ENCODE results near the gene AHDC1.
"Not testable (repeated sequence)": the region's sequence is repeated elsewhere in the genome, so short reads cannot be mapped to it uniquely, and the experiment has no call there.

AHDC1 gene

DNA sequence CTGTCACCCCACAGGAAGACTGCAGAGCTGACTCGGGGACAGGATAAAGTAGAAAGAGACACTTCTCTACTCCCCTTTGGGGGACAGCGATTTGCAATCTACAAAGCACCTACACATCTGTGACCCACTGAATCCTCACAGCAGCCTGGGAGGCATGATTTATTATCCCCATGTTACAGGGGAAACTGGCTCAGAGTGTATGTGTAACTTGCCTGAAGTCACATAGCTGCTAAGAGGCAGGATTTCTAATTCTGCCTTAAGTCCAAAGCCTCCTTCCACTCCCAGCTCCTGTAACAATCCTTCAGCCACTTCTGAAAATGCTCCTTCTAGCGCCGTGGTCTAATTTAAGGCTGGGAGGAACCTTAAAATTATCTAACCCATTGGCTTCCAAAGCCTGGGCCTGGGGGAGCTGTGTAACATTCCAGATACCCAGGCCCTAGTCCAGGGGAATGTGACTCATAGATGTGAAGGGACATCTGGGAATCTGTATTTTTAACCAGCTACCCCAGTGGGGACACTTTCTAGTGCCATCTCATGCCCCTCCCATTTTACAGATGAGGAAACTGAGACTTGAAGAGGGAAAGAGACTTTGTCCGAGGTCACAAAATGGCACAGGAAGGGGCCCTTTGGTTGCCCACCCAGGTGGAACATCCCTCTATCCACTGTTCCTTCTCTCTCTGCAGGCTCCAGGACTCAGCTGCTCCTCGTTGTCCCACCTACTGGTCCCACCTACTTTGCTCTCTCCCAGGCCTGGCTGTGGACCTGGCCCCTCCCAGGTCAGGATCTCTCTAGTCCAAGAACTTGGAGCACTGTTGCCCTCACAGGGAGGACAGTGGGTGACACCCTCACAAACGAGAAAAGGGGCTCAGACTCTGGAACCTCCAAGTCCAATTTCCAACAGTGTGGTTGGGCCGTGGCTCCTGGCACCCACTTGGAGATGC, 48.9 kb downstream of the AHDC1 start:
- H3K4me1 ChIP-seq (ENCODE audit: control insufficient read depth, insufficient read depth, low read length), result no peaks in the 10 kb centered on the region
- CTCF ChIA-PET, result interaction anchor here (0.6 to 6.6 kb wide), 6 partner anchors 14 to 258 kb away, joined by 3 to 111 read pairs (median 24); partner anchors contain the start of gene AHDC1
- POLR2A ChIA-PET, result interaction anchor here (1.1 kb wide), 1 partner anchor 29 kb away, joined by 3 read pairs; no protein-coding TSS in a partner anchor
- no peak overlapping the region for H3K4me3 ChIP-seq (ENCODE audit: low read depth, low read length)
- TF ChIP-seq GLIS2 (tag by site-specific recombination; IDR thresholded peaks at IDR 0.05), result no peak
- peak; percentile 66 for TF ChIP-seq ZBTB20 (tag by site-specific recombination; IDR thresholded peaks at IDR 0.05)
- no peaks in the 10 kb centered on the region for H3K9me3 ChIP-seq (ENCODE audit: control insufficient read depth, insufficient read depth, low read depth, low read length)
- H3K36me3 ChIP-seq (ENCODE audit: control insufficient read depth in 2 of 2, insufficient read depth in 1 of 2, low read length in 2 of 2), result peaks cover 0 to 41% of the 10 kb centered on the region in 2 experiments; a peak in 2 of 3 replicates
- no peak overlapping the region for H3K27ac ChIP-seq (ENCODE audit: extremely low read depth, low read depth, low read length)

DNA sequence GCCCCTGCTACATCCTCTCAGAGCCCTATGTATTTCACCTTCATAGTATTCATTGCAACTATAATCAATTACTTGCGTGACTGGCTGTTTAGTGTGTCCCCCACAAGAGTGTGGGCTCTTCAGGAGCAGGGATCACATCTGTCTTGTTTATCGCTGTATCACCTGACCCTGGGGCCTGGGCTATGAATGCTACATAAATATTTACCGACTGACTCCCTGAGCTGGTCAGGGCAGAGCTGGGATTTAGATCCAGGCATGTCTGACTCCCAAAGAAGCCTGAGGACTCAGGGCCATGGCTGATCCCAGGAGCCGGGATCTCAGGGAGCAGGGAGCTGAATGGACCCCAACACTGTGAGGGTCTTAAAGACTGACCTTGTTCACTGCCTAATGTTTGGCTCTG, 49.7 kb downstream of the AHDC1 start:
- Histone ChIP-seq H3K27ac (ENCODE audit: extremely low read depth, low read depth, low read length) (no peak overlapping the region), H3K4me3 (ENCODE audit: low read depth, low read length) (no peak overlapping the region), H3K9me3 (ENCODE audit: control insufficient read depth, insufficient read depth, low read depth, low read length) (no peaks in the 10 kb centered on the region), H3K36me3 (ENCODE audit: control insufficient read depth in 2 of 2, insufficient read depth in 1 of 2, low read length in 2 of 2) (peaks cover 0 to 49% of the 10 kb centered on the region in 2 experiments; a peak in 2 of 3 replicates), H3K4me1 (ENCODE audit: control insufficient read depth, insufficient read depth, low read length) (no peaks in the 10 kb centered on the region)
- CTCF ChIA-PET, result interaction anchor here (1.5 to 6.6 kb wide), 4 partner anchors 11 to 54 kb away, joined by 6 to 111 read pairs (median 68); partner anchors contain the start of gene AHDC1
- TF ChIP-seq ZNF133 (tag by site-specific recombination; IDR thresholded peaks at IDR 0.05), result no peak
- TF ChIP-seq PATZ1 (tag by site-specific recombination; IDR thresholded peaks at IDR 0.05), result no peak
- no peak for TF ChIP-seq ZNF596 (tag by site-specific recombination; IDR thresholded peaks at IDR 0.05)
- no peak for TF ChIP-seq SP2 (tag by site-specific recombination; IDR thresholded peaks at IDR 0.05)
- TF ChIP-seq ZNF114 (tag by site-specific recombination; IDR thresholded peaks at IDR 0.05), result no peak
- TF ChIP-seq ZSCAN30 (tag by site-specific recombination; IDR thresholded peaks at IDR 0.05), result no peak
- no peak for TF ChIP-seq ZNF155 (tag by site-specific recombination; IDR thresholded peaks at IDR 0.05)
- no peak for TF ChIP-seq ZSCAN23 (tag by site-specific recombination; IDR thresholded peaks at IDR 0.05)
- POLR2A ChIA-PET, result interaction anchor here (1.1 kb wide), 1 partner anchor 30 kb away, joined by 3 read pairs; no protein-coding TSS in a partner anchor

DNA sequence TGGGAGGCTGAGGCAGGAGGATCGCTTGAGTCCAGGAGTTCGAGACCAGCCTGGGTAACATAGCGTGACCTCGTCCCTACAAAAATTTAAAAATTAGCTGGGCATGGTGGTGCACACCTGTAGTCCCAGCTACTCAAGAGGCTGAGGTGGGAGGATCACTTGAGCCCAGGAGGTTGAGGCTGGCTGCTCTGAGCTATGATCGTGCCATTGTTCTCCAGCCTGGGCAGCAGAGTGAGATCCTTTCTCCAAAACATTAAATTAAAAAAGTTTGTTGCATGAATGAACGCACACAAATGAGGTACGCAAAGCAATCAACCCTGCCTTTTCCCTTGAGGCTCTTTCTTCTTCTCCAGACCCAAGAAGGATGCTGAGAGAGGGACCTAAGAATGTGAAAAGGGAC, 50.1 kb downstream of the AHDC1 start:
- H3K27ac ChIP-seq (ENCODE audit: extremely low read depth, low read depth, low read length); H3K9me3 ChIP-seq (ENCODE audit: control insufficient read depth, insufficient read depth, low read depth, low read length); POLR2A ChIA-PET; H3K4me1 ChIP-seq (ENCODE audit: control insufficient read depth, insufficient read depth, low read length); H3K4me3 ChIP-seq (ENCODE audit: low read depth, low read length): not testable (repeated sequence)
- peaks cover 0 to 53% of the 10 kb centered on the region in 2 experiments; a peak in 2 of 3 replicates for H3K36me3 ChIP-seq (ENCODE audit: control insufficient read depth in 2 of 2, insufficient read depth in 1 of 2, low read length in 2 of 2)
- TF ChIP-seq ZNF121 (tag by site-specific recombination; IDR thresholded peaks at IDR 0.05), result peak; percentile 63; the same call in 1 of the 2 replicates
- CTCF ChIA-PET, result interaction anchor here (0.6 to 6.6 kb wide), 5 partner anchors 9 to 90 kb away, joined by 3 to 111 read pairs (median 6); no protein-coding TSS in a partner anchor

DNA sequence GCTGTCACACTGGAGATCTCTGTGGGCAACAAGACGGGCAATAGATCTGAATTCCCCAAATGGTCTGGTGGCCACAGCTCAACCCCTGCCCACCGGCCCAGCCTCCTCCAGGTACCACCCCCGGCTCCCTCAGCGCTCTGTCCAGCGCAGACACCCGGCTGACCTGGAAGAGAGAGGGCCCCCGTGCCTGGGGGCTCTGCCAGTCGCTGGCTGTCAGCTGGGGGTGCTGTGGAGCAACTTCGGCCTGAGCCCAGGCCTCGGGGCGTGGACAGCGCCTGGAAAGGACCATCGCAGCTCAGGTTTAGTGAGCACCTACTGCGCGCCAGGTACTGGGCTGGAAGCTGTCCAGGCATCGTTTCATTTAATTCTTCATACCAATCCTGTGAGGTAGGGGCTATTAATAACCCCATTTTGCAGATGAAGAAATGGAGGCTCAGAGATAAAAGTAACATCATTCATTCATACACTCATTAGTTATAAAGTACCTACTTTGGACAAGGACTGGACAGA, 51.0 kb downstream of the AHDC1 start:
- Histone ChIP-seq H3K27ac (ENCODE audit: extremely low read depth, low read depth, low read length) (no peak overlapping the region), H3K9me3 (ENCODE audit: control insufficient read depth, insufficient read depth, low read depth, low read length) (no peaks in the 10 kb centered on the region), H3K4me1 (ENCODE audit: control insufficient read depth, insufficient read depth, low read length) (no peaks in the 10 kb centered on the region), H3K36me3 (ENCODE audit: control insufficient read depth in 2 of 2, insufficient read depth in 1 of 2, low read length in 2 of 2) (peaks cover 0 to 58% of the 10 kb centered on the region in 2 experiments; a peak in 2 of 3 replicates), H3K4me3 (ENCODE audit: low read depth, low read length) (no peak overlapping the region)
- CTCF ChIA-PET, result interaction anchor here (0.6 to 6.6 kb wide), 8 partner anchors 8 to 137 kb away, joined by 3 to 111 read pairs (median 5); no protein-coding TSS in a partner anchor
- POLR2A ChIA-PET, result interaction anchor here (0.7 kb wide), 1 partner anchor 18 kb away, joined by 10 read pairs; no protein-coding TSS in a partner anchor
- TF ChIP-seq ZNF596 (tag by site-specific recombination; IDR thresholded peaks at IDR 0.05) (no peak), ZNF292 (tag by site-specific recombination; IDR thresholded peaks at IDR 0.05; ENCODE audit: borderline replicate concordance, low read depth) (no peak), ZNF785 (tag by site-specific recombination; IDR thresholded peaks at IDR 0.05) (no peak), ZNF670 (tag by site-specific recombination; IDR thresholded peaks at IDR 0.05; ENCODE audit: low read depth) (no peak), ZNF549 (tag by site-specific recombination; IDR thresholded peaks at IDR 0.05) (no peak), ZBTB10 (tag by site-specific recombination; IDR thresholded peaks at IDR 0.05) (no peak), GFI1B (tag by site-specific recombination; IDR thresholded peaks at IDR 0.05) (no peak)
- TF ChIP-seq, protein P1, sequence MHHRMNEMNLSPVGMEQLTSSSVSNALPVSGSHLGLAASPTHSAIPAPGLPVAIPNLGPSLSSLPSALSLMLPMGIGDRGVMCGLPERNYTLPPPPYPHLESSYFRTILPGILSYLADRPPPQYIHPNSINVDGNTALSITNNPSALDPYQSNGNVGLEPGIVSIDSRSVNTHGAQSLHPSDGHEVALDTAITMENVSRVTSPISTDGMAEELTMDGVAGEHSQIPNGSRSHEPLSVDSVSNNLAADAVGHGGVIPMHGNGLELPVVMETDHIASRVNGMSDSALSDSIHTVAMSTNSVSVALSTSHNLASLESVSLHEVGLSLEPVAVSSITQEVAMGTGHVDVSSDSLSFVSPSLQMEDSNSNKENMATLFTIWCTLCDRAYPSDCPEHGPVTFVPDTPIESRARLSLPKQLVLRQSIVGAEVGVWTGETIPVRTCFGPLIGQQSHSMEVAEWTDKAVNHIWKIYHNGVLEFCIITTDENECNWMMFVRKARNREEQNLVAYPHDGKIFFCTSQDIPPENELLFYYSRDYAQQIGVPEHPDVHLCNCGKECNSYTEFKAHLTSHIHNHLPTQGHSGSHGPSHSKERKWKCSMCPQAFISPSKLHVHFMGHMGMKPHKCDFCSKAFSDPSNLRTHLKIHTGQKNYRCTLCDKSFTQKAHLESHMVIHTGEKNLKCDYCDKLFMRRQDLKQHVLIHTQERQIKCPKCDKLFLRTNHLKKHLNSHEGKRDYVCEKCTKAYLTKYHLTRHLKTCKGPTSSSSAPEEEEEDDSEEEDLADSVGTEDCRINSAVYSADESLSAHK (tag by site-specific recombination; IDR thresholded peaks at IDR 0.05), result no peak
